HG02759 (cell line): ENCODE results near the gene NOM1.
A peak's percentile ranks its signal among the peaks of the same experiment; 100 is the strongest.

Experiments
- ATAC-seq: cut with Tn5 transposase; IDR thresholded peaks from one replicate; pipeline ENCODE4 v1.9.1; 2021; ENCODE audit warnings: mild to moderate bottlenecking, moderate library complexity; ENCODE audit not compliant: unreplicated experiment

Gene NOM1

DNA sequence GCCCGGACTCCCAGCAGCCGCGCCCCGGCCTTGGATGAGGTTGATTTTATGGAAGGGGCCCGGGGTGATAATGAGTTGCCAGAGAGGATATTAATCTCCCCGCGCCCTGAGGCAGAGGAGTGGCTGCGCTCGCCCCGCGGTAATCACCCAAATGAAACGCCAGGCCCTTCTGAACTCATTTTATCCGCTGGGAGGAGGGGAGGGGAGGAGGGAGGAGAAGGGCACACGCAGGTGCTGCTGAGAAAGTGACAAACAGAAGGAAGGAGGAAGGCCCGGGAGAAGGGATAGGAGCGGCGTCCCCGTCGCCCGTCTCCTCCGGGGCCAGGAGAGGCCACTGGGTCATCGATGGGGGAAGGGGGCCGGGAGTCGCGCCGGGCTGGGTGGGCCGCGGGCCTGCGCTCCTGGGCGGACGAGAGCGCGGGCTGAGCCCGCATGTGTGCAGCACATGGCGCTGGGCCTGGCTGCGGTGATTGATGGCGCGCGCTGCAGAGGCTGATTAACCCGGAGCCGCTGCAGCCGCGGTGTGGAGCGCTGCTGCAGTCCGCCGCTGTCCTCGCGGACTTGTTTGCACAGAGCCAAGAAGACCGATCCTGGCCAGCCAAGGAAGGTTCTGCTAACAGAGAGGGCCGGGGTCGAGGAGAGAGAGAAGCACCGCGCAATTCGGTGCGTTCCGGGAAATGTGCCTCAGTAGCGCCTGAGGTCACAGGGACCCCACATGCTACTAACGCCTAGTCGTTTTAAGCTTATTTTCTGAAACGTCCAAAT, 54.4 kb downstream of the NOM1 start:
- no peak for ATAC-seq

DNA sequence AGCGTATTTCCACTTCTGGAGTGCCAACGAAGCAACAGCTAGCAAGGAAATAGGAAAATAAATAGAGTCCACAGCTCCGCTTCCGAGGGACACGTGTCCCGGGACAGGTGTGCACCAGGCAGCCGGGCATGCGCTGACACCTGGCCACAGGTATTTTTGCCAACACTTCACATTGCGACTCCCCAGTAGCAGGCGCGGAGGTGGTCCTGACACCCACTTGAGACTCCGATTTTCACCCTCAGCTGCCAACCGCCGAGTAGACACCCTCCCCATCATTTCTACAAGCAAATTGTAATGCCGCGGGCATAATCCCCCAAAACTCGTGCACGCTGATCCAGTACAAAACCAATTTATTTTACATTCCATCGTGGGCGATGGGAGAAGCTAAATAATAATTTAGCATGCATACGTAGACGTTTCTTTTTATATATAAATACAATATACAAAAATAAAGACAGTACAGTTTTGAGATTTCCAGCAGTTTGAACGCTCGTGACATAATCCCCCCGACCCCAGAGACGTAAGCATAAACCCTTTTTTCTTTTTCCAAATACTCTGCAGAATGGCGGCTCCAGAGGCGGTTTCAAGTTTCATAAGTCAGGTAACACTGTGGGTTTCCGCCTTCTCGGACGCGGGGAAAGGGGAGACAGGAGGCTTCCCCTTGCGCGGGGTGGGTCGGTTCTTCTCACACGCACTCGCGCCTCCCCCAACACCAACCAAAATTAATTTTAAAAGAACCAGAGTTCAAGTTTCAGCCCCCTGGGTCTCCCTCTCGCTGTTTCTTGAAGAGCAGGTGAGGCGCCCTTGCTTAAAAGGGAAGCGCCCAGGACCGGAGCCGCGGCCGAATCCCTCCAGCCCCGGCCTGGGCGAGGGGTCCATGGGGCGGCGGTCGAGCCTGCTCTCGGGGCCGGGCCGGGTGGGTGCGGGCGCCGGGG, 55.3 kb downstream of the NOM1 start:
- ATAC-seq: no peak

DNA sequence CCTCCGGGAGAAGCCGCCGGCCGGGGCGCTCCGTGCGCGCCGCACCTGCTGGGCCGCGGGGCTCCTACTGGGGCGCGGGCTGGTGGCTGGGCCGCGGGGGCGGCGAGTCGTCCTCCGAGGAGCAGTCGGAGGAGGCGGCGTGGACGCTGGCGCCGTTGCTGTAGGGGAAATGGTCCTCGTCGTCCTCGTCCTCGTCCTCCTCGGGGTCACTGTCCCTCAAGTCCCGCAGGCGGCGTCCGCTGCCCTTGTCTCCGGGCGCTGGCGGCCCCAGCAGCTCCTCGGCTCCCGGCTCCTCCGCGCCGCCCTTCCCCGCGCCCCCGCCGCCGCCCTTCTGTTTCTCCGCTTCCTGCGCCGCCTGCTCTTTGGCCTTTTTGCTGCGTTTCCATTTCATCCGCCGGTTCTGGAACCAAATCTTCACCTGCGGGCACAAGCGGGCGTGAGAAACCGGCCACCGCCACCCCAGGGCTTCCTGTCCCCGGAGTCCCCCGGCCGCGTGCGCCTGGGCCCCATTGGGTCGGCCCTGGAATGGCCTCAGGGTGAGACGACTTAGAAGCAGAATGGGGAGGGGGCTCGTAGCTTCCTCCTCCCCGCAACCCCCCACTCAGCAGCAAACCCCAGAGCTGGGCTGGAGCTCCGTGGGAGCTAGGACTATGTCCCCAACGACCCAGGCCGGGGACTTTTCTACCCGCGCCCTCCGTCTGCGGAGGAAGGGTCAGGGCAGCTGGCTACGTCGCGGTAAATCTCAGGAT, 56.1 kb downstream of the NOM1 start:
- no peak for ATAC-seq

DNA sequence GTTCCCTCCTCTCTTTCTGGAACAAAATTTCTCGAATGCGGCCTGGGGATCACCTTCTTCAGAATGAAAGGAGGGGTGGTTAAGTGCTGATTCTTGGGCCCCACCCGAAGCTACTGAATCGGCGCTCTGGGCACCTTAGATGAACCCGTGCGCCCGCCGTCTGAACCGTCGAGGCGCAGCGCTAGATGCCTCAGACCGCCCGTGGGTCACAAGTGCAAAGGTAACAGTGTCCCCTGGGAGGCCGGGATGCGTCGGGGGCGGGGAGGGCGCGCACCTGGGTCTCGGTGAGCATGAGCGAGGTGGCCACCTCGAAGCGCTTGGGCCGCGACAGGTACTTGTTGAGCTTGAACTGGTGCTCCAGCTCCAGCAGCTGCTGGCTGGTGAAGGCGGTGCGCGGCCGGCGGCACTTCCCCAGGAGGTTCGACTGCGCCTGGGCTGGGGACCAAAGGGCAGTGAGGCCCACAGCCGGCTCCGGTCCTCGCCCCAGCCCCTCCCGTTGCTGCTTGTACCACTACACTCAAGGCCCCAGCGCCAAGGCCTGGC, 56.8 kb downstream of the NOM1 start:
- no peak for ATAC-seq

DNA sequence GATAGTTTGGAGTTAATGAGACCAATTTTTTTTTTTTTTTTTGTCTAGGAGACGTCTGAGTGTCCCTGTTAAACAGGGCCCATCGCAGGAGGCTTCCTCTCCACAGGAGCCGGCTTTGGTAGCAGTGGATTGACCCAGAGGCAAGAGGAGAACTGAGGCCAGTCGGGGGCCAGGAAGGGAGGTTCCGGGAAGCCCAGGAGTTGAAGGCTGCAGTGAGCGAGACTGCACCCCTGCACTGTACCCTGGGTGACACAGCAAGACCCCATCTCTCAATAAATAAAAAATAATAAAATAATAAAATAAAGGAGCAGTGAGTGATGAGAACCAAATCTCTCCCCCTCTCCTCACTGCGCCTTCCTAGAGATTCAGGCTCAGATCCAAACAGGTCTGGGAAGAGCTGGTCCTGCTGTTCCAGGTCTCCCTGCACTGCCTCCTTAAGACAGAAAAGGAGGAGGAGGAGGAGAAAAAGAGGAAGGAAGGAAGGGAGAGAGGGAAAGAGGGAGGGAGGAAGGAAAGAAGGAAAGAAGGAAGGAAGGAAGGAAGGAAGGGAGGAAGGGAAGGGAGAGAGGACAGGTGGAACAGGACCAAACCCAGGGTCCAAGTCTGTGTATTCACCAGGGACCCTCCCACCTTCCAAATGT, 57.4 kb downstream of the NOM1 start:
- ATAC-seq: no peak

DNA sequence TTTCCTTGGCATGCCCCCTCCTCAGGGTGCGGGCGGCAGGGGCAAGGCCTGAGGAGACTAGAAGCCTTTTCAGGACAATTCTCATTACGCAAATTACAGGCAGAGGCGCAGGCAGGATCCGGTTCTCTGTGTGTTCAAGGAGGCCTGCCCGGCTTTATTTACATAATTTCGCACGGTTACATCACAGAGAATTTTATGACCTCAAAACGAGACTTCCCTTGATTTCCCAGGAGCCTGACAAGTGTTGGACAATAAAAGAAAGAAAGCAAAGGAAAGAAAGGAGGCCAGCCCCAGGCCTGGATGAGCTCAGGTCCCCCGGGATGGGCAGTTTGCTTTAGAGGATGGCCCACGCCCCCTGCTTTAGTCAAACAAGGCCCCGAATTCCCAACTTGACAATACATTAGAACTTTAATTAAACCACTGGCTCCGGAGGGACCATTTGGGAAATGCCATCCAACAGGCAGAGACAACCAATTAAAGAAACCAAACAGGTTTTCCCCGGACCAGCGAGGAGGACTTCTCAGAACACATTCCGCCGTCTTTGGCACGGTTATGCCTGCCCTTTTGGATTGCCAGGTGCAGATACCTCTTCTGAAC, 58.1 kb downstream of the NOM1 start:
- ATAC-seq: no peak

DNA sequence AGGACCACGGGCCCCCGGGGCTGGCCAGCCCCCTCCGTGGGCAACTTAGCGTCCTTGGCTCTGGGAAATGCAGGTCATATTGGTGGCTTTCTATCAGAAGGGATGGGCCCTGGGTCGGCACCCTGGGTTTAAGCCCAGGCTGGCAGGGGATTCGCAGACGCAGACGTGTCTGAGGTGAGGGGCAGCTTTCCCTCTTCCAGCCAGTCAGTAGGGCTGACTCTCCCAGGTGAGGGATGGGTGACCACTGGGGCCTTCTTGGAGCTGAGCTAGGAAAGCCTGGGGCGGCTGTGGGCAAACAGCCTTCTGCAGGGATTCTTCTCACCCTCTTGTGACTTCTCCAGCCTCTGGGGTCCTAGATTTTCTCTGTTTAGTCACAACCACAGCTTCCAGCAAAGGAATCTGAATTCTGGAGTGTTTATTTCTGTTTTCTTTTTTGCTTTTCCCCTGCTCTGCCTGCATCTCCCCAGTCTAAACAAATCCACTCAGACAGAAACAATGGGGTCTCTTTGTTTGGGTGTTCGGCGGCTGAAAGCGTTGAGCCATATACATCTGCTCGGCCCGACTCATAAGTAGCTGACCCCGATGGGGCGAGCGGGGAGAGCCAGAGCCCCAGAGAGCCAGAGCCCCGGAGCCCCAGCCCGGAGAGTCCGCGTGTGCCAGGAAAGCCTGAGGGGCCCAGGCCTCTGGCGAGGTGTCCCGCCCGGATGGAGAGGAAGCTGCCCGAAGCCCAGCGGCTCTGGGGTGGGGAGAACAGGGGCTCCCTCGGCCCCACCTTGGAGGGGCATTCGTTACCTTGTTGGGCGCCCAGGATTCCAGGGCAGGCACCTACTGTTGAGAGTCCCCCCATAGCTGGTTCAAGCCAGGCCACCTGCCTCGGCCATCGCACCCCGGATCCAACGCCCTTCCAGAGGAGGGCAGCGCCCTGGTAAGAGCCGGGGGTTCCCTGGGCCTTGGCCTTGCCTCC, 59.0 kb downstream of the NOM1 start:
- ATAC-seq: peak; percentile 0

DNA sequence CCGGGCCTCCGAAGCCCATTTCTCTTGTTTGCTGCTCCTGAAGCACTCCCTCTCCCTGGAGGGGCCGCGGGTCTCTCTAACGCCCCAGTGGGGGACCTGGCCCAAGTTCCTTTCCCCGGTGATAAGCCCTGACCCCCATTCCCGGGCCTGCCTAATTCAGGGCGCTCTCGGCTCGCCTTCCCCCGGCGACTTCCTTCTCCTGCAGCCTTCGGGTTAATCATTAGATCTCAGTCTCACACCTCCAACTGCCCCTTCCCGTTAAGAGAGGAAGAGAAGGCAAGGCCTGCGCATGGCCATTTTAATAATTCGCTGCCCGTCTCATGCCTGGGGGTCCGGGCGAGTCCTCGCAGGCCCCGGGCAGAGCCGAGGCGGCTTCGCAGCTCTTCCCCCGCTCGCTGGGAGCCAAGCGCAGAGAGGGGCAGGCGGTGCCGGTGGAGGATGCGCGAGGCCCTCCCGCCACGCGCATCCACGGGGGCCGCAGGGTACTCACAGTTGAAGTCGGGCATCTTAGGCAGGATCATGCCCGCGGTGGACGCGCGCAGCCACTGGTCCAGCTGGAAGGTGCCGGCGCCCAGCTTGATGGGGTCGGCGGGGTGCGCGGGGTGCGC, 59.8 kb downstream of the NOM1 start:
- ATAC-seq: peak; percentile 37

DNA sequence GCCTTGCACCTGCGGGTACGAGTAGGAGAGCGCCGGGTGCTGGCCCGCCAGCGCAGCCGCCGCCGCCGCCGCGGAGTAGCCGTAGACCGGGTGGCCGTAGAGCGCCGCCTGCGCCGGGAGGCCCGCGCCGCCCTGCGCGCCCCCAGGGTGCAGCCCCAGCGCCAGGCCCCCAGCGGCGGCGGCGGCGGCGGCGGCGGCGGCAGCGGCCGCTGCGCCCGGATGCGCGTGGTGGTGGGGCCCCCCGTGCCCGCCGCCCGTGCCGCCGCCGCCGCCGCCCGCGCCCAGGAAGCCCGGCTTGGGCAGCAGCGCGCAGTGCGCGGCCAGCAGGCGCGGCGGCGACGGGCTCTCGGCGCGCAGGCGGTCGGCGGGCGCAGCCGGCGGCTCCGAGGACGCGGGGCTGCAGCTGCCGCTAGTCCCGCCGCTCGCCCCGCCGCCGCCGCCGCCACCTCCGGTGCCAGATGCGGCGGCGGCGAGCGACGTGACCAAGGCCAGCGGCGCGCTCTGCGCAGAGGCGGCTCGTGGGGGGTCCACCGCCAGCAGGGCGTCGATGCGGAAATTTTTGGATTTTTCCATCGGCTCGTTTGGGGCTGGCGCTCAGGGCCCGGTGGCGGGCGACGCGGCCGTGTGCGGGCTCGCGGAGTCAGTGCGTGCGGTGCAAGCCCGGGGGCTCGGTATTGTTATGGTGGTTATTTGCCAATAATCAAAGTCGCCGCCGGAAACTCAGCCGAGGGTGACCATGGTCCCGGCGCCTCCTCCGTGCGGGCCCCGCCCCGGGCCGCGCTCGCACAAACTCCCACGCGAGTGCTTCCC, 60.5 kb downstream of the NOM1 start:
- ATAC-seq: peak; percentile 35

DNA sequence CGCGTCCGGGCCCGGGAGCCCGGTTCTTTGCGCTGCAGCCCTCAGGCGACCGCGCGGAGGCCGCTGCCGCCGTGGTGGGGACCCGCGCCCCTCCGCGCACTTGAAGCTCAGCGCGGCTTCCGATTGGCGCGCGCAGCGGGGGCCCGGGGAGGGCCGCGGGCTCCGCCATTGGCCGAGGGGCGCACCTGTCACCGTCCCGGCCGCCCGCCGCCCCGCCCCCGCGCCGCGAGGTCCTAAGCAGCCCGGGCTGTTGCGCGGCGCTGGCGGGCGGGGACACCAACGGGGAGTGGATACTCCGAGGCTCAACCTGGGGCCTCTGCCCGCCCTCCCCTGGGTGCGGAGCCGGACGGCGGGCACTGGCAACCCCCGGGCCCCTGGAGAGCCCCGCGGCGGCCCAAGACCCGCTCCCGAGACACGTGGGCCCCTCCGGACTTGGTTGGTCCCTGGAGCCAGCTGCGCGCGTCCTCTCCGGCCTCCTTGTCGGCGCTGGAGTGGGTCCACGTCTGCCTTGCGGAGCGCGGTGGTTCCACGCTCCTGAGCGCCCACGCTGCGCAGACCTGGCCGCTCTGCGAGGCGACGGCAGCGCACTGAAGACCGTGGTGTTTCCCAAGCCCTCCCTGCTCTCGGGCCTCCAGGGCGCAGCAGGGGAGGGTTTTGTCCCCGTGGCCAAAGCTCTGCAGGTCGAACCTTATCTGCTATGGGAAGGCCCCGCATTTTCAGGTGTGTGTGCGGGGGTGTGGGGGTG, 61.2 kb downstream of the NOM1 start, which contains the start of gene MNX1:
Gene MNX1, minus strand, starts transcription at position 76 of the 745 bp plus-strand sequence. CDS start 313 bp downstream, outside the sequence.
- ATAC-seq: peak; percentile 80

DNA sequence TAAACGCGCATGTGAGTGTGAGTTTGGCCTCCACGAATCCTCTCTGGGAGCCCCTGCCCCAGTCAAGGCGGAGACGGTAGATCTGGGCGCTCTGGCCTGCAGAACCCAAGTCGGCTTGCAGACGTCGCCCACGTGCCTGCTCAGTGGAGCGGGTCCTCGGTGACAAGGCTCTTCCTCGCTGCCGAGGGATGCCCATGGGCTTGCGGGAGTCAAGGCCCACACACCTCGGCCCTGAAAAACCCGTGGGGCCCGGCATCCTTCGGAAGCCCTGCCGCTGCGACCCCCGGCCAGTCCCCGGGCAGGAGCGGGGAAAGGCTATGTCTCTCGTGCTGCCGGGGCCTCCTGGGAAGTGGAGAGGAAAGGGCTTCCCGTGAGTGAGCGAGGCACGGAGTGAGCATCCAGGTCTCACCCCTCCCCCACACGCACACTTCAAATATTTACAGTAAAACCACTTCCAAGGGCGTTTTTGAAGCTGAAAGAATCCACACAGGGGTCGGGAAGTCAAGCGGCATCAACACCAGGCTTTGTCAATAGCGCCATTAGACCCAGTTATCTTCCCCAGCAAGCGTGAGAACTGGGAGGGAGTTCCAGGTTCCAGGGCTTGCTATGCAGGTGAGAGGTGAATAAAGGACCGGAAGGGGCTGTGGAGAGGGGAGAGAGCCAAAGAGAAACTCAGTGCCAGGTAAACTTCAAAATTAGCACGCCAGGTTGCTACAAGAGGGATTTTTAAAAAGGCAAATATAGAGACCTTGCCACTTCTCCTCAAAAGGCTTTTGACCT, 62.0 kb downstream of the NOM1 start:
- no peak for ATAC-seq

DNA sequence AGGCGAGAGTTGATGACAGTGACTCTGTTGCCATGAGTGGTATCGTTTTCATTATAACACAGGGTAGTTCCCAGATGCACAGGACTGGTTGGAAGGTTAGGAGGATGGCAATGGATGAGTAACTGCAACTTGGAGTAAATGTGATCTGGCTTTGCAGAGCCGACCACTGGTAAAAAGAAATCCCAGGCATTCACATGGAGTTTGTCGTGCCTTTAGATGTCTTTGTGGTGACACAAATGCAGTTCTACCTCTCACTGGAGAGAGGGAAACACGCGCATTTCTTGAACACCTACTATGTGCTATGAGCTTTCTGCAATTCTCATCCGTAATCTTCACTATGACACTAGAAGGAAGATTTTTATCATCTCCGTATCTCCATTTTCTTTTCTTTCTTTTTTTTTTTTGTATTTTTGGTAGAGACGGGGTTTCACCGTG, 62.6 kb downstream of the NOM1 start:
- no peak for ATAC-seq

DNA sequence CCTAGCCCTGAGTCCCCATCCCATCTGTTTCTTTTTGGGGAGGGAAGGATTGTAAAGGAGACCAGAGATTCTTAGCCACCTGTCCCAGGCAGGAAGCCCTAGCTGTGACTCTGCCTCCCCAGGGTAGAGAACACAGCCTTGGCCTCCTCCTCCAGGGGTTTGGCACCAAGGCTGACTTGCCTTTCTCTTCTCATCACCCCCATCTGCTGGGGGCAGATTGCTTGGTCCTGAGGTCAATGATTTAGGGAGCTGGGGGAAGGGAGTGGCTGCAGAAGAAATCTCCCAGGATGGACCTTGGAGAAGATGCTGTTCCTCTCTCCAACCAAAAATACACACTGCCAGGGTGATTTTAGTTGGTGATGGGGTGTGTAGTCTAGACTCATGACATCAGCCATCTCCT, 63.6 kb downstream of the NOM1 start:
- ATAC-seq: no peak

DNA sequence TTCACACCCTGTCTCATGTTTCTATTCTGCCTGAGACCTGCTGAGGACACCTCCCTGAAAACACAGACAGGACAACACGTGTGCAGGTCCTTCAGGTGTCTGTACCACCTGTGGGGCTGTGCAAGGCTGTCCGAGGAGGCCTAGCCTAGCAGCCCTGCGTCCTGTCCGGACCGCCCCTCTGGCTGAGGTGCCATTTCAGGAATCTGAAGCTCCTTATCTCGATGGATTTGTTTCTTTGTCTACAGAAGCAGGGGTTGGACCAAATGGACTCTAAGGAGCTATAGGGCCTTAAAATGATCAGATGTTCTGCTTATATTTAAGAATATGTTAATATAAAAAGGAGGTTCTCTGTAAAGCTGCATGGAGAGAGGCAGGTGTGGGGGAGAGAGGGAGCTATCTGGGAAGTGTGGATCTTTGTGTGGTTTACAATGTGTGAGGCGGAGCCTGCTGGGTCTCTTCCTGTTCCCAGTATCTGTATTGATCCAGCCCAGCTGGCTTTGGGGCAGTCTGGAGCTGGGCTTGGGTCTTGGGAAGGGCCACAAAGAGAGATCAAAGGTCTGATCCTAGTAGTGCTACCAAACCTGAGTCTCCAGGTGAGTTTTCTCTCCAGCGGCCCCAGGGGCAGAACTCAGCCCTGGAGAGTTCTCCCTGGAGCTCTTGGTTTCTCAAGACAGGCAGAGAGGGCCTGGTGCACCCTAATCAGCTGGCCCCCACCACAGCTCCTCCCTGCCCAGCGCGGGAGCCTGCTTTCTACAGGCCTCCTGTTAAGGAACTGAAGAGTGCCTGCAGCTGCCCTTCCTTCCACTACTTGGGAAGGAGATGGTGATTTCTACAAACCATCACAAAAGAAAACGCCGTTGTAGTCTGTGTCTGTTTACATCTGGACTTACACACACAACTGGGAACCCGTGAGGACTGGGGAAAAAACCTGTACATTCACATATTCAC, 64.4 kb downstream of the NOM1 start:
- no peak for ATAC-seq
